PC-3 (cell line): Measurements from ENCODE around the gene EDEM1.

ENCODE experiments used
- CTCF ChIP-seq: fragments of 300-600 bp; sonication (generic); conservative IDR thresholded peaks from 2 replicates; pipeline ENCODE4 v1.5.1; 2017; ENCODE audit warnings: antibody characterized with exemption, low read depth, mild to moderate bottlenecking, low read length
- EZH2 ChIP-seq: fragments of 300-600 bp; sonication (generic); IDR thresholded peaks from one replicate; pipeline ENCODE4 v1.6.1; 2017; ENCODE audit warnings: antibody characterized with exemption, mild to moderate bottlenecking, low read length; ENCODE audit not compliant: unreplicated experiment
- EZH2phosphoT487 ChIP-seq: fragments of 300-600 bp; sonication (generic); IDR thresholded peaks from 2 replicates; pipeline ENCODE4 v1.6.1; 2018; ENCODE audit warnings: mild to moderate bottlenecking, antibody characterized with exemption, low read length, borderline replicate concordance

DNA sequence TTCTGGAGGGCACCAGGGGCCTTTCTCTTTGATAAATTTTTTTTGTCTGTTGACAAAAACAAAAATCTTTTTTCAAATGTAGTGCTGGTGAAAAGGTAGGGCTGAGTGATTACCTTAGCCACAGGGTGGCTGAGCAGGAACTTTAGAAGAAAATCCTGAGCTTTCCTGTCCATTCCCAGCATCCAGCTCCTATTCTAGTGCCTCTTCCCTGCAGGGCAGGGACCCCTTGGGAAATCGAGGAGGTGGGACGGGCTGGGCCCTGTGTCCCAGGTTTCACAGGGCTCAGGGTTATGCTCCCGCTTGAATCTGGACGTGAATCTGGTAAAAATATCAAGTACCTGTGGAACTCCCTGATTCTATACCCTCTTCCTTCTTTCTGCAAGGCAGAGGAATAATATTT, 31.7 kb downstream of the EDEM1 start:
- TF ChIP-seq EZH2 (no peak), CTCF (no peak), EZH2phosphoT487 (no peak)
